Activated CD4-positive, alpha-beta T cell treated with anti-CD3 and anti-CD28 coated beads, Interleukin-2, amount 50 U/mL, for 4 hours (primary cell): Measurements from ENCODE around the gene MAML2.
A peak's percentile ranks its signal among the peaks of the same experiment; 100 is the strongest.

Experiments
- DNase-seq, 2 experiments: peaks; one replicate each; pipeline ENCODE4 v3.0.0-alpha.2; 2020

The MAML2 gene

DNA sequence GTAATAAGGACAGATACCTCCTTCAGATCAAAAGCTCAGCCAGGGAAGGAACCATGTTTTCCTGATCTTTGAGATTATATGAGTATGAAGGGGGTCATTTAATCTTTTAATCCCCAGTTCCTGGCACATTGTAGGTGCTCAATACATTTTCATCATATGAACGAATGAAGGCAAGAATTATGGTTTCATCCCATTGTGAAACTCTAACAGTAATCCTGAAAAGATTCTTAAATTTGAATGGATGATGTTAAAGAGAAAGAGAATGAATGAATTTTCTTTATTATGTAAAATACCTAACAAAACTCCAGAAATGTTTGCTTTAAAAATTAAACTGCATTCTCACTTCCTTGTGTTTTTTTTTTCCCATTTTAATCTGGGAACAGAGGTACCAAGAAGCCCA is 256.9 kb downstream of the MAML2 start:
- DNase-seq, result no peak

DNA sequence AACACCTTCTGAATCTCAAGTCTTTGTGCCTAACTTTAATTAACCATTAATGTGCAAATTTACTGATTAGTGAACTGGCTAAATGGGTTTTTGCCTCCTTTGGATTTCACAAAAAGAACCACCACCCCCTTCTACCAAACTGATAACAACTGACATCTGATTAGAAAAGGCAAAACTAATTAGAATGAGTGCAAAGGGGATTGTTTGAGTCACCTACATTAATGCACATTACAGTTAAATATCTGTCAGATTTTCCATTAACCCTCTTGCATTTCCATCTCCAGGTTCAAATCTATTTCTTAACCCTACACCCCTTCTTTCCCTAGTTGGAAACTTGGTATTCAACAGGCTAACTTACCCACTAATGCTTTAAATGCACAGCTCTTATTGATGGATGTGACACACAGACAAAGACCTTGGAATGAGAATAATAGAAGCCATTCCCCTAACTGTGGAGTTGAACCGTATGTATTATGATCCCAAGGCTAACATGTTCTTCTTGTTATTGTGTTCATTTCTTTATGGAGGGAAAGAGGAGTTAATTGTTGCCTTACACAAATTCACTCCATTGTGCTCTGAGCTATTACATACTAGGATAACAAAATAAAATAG is 257.6 kb downstream of the MAML2 start:
- DNase-seq, result no peak

- DNase-seq, result no peak
Measured at GRCh38 chr11:96084610-96085318, 258.2 kb downstream of the MAML2 start.

GRCh38 chr11:96082936-96083335 is 260.1 kb downstream of the MAML2 start:
- DNase-seq, result no peak

- DNase-seq, result no peak
Measured at GRCh38 chr11:96082002-96082899, 260.7 kb downstream of the MAML2 start.

GRCh38 chr11:96081561-96081960 is 261.4 kb downstream of the MAML2 start:
- DNase-seq, result no peak

- no peak for DNase-seq
Measured at GRCh38 chr11:96079691-96080090, 263.3 kb downstream of the MAML2 start.

GRCh38 chr11:96075532-96075959 is 267.4 kb downstream of the MAML2 start:
- peak; percentile 35 to 52 for DNase-seq

DNA sequence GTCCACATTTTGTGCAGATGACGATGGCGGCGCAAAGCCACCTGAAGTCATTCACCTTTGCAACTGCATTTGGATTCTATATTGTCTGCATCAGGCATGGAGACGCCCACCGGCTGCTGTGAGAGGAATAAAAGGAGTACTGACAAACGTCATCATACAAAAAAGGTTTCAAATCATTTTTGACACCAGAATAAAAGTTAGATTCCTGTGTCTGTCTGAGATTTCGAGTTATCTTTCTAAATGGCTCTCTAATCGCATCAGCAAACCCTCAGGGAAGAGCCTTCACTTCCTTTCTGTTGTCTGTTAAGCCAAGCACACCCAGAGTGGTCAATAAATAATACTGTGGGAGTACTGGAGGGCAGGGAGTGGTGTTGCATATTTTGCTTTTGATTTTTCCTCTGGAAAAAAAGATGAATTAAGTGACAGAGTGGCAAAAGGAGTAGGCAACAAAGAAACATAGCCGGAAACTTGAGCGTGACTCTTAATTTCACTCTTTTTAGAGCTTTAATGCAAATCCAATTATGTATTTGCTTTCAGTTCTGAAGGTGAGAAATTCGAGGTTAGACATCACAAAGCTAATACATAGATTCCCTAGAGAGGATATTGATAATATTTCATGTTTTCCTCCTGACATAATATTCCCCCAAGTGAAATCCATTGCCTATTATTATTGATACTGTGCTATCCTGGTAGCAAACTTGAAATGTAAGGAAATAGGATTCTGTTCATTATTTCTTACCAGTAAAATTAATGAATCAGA is 268.3 kb downstream of the MAML2 start:
- no peak for DNase-seq

- DNase-seq, result no peak
Measured at GRCh38 chr11:96073536-96073935, 269.5 kb downstream of the MAML2 start.

DNA sequence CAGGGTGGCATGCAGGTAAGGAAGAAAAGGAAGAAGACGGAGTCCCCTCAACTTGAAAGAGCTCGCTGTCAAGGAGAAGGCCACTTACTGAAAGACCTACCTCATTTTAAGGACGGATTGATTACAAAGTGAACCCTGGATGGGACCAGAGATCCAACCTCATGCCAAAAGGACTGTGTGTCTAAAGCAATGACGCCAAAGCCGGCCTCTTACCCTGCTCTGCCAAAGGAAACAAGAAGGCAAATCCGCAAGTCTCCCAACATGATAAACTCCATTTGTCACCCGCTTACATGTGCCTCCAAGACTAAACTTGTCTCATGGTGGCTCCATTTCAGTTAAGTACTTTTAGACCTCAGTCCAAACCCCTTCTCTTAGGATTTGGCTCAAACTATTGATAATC is 270.4 kb downstream of the MAML2 start:
- no peak for DNase-seq

DNA sequence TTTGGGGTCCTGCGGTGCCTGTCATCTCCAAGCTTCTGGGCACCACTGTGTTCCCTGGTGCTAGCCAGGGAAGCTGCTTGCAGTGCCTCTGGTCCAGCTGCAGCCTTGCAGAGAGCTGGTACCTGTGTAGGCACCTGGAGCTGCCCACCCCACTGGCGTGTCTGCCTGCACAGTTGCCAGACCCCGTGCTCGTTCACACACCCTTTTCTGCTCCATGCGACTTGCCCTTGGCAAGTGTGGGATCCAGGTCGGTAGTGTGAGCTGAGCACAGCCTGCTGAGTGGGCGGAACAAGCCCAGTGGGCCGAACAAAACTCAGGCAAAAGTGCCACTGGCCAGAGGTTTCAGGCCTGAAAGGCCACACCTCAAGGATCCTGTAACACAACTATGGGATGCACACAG is 272.5 kb downstream of the MAML2 start:
- no peak for DNase-seq

- DNase-seq, result no peak
Measured at GRCh38 chr11:96067160-96067559, 275.8 kb downstream of the MAML2 start.

DNA sequence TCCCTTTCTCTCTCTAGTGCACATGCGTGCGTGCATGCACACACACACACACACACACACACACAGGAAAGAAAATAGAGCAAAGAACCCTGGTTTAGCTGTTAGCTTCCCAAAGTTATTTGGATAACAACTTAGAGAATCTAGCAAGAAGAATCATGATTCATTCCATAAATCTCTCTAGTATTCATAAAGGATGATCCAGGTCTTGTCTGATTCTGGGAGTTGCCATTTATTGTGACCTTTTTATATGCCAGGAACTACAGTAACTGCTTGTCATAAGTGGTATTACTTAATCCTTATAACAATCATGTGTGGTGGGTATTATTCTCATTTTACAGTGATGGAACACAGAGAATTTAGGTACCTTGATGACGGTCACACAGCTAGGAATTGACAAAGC is 277.6 kb downstream of the MAML2 start:
- DNase-seq, result no peak

DNA sequence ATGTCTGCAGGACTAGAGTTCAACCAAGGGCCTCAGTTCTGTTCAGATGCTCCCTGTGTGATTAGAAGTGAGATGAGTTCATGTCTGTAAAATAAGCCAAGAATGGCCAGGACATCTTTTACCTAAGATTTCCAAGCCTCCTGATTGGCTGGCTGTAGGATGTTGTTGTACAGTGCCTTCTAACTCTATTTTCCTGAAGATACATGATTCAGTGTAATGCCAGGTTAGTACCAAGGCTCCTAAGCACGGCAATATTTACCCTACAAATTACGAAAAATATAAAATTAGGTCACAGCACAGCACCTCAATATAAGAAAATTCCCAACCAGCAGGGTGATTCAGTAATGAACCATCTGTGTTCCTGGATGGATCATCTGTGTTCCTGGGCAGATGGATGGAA is 279.1 kb downstream of the MAML2 start:
- DNase-seq, result no peak

GRCh38 chr11:96063053-96063452 is 279.9 kb downstream of the MAML2 start:
- DNase-seq, result no peak

GRCh38 chr11:96062134-96062533 is 280.9 kb downstream of the MAML2 start:
- peak; percentile 34 to 40 for DNase-seq

DNA sequence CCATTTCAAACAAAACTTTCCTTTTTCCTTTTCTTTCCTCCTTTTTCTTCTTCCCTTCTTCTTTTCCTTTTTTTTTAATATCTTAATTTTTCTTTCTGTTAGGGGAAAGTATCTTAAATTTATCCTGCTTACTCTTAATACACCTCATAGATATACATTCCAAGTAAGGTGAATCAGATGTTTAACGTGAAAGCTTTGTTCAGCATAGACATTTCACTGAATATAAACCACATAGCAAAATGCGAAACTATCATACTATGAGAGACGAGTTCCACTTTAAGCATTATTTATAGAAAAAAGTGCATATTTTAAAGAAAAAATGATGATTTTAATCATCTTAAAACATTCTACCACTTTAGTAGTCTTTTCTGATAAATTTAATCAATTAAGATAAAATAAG is 281.3 kb downstream of the MAML2 start:
- DNase-seq, result no peak

DNA sequence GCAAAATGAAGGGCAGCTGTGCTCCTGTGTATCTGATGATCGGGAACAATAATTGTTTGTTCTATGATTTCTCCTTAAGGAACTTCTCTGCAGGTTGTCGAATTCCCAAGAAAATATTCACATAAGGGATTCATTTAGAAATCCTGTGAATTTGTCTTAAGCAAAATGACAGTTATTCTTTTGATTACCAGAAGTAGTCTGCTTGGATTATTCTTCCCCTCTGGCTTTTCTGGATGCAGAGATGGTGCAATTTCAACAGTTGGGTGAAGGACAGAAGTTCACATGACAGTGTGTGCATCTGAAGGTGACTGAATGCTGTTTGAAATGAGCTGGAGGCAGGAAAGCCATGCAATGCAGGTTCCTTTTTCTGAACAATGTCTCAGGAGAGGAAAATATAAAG is 281.9 kb downstream of the MAML2 start:
- DNase-seq, result no peak

DNA sequence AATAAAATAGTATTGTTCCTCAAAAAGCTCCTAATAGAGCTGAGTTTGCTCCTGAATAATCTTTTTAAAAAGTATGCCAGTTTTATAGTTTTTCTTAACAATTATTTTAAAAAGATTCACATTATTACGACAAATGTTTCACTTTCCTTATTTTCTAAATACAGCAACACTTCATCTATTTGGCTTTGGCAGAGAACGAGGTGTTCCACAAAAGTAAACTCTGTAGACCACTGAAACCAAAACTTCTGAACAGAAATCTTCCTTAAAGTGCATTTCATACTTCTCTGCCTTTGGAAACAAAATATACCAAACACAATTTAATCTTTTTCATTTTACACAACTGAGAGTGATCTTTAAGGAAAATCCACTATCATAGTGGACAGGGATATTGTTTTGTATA is 285.5 kb downstream of the MAML2 start:
- DNase-seq, result no peak

DNA sequence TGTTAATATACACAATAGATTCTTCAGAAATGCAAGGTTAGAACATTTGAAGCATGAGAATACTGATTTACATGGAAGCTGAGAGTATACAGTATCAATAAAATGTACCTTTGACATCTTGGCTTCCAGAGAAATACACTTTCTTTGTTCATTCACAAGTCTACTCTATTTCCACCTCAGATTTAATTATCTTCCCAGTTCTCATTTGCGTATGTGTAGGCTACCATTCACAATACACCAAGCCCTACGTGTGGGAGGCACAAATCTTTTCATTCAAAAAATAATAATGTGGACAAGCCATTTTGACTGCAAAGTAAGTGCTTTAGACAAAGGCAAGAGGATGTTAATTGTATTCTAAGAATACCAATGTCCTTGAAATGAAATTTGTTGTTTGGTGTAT is 286.4 kb downstream of the MAML2 start:
- no peak for DNase-seq

- DNase-seq, result peak; percentile 46 to 54
Measured at GRCh38 chr11:96055706-96056387, 287.1 kb downstream of the MAML2 start.
